Esophagus squamous epithelium (tissue), 4 donors: ENCODE measurements around the gene AKIRIN2.

Source experiments
- CTCF ChIP-seq, 6 experiments: fragments of 450-650 bp in 4 of 6; fragments of 200-600 bp in 2 of 6; sonication (generic) in 2 of 6; IDR thresholded peaks; one replicate each; pipeline ENCODE4 v1.5.1; 2016 to 2019; ENCODE audit warnings: antibody characterized with exemption in 6 of 6, mild to moderate bottlenecking in 4 of 6, moderate library complexity in 4 of 6
- POLR2A ChIP-seq, 4 donors: fragments of 450-650 bp; IDR thresholded peaks; one replicate each; pipeline ENCODE4 v1.6.1; 2017; ENCODE audit warnings: antibody characterized with exemption in 4 of 4, mild to moderate bottlenecking in 4 of 4, moderate library complexity in 3 of 4

- no peak for TF ChIP-seq CTCF (IDR thresholded peaks at IDR 0.05)
- TF ChIP-seq POLR2A (IDR thresholded peaks at IDR 0.05), result no peak
Measured at GRCh38 chr6:87641065-87641692, 60.9 kb downstream of the AKIRIN2 start.
